Measurements from ENCODE around the gene TNPO1.

TNPO1 gene

DNA sequence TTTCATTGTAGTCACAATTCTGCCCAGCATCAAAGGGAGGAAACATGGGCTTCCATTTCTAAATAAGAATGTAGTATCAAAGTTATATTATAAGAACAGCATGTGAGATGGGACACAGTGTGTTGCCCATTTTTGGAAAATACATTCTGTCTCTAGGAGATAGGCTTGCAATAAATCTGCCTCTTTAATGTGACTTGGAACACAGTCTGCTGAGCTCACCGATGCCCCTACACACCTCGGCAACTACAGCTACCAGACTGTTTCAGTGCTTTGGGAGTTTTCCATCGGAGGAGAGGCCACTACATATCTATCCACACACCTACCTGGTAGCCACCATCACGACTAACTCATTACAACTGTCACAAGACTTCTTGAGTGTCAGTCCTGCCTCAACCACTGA lies 120.4 kb downstream of the TNPO1 start:
- no peak for DNase-seq

DNA sequence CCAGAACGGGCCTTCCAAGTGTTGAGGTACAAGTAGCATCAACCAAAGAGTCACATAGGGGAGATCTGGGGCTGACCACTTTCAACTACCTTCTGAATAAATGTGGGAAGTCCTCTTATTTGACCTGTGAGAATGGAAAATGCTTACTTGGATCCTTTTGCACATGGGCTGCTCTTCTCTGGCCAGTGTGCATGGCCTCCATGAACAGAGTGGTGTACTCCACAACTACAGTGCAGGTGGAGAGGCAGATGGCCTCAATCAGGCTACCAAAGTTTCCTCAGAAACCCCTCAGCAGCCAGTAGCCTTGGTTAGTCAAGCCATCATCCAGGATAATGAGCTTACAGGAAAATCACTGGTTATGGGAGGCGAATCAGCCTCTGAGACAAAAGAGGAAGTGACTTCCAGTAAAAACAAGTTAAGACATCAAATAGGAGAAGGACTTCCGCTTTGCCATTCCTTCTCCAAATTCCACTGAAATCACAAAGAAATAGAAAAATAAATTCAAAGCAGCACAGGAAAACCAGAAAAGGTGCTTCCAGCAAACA lies 121.1 kb downstream of the TNPO1 start:
- DNase-seq = no peak

DNA sequence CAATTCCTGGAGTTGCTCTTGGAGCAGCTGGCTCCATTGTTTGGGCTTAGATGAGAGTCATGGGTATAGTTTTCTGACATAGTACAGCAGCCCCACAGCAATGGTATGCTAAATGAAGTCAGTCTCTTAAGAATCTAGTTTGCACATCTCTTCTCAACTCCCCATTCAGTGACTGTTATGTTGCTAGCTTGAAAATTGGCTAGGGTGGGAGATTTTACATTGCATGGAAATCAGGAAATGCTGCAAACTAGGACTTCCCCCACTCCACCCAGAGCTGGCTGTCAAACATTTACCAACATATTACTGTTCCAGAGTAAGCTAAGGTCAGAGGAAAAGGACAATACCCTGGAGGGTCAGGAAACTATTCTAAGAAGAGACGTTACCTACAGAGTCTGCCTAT lies 121.7 kb downstream of the TNPO1 start:
- DNase-seq = no peak

DNA sequence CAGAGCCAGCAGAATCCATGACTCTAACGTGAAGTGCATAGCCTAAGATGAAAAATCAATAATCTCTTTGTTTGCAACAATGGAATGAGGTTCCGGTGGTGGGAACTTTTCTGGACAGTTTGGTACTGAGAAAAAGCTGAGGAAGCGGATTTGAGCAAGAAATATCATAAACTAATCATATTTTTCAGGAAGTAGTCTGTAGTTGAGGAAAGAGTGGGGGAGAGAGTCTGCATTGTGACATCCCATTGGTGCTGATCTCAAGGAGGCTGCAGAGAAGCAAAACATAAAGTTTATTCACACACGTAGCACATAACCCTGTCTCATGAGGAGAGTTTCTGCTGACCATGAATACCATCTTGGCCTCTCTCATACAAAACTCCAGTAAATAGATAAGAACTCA lies 123.6 kb downstream of the TNPO1 start:
- no peak for DNase-seq

DNA sequence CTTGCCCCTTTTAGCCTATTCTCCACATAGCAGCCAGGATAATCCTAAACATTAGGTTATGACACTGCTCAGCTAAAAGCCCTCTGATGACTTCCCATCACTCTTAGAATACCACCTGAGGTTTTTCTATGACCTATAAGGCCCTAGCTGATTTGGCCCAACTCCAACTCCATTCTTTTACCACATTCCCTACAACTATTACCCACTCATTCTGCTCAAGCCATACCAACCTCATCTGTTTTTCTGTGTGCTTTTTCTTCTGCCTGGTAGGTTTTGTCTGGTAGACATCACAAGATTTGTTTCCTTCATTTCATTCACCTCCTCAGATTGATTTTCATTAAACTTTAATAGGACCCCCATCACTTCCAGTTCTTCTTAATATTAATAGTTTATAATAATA lies 126.8 kb downstream of the TNPO1 start:
- DNase-seq = no peak

DNA sequence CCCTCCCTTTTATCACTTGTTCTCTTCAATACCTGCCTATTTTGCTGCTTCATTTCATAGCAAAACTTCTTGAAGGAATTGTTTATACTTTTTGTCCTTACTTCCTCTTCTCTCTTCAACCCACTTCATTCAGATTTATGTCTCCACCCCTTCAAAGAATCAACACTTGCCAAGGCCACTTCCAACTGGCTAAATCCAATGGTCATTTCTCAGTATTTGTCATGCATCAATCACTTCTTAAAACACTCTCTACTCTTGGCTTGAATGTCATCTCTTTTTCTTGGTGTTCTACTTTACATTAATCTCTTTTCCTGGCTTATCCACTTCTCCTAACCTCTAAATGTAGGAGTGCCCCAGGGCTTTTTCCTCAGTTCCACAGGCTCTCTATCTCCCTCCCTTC lies 131.0 kb downstream of the TNPO1 start:
- DNase-seq = no peak

DNA sequence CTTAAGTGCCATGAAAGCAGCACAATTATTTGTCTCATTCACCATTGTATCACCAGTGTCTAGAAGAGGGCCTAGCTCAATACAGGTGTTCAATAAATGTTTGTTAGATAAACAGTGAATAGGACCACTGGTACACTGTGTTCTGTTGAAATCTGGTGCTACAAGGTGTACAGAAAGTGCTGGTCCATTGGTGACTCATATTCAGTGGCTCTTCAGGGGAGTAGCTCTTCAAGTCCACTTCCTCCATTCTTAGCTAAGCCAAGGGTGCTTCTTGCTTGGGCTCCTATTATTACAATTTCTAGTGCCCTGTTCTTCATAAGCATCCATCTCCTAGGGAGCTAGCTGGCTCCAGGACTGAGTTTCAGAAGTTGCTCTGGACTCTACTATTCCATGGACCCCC lies 133.0 kb downstream of the TNPO1 start:
- DNase-seq = no peak

DNA sequence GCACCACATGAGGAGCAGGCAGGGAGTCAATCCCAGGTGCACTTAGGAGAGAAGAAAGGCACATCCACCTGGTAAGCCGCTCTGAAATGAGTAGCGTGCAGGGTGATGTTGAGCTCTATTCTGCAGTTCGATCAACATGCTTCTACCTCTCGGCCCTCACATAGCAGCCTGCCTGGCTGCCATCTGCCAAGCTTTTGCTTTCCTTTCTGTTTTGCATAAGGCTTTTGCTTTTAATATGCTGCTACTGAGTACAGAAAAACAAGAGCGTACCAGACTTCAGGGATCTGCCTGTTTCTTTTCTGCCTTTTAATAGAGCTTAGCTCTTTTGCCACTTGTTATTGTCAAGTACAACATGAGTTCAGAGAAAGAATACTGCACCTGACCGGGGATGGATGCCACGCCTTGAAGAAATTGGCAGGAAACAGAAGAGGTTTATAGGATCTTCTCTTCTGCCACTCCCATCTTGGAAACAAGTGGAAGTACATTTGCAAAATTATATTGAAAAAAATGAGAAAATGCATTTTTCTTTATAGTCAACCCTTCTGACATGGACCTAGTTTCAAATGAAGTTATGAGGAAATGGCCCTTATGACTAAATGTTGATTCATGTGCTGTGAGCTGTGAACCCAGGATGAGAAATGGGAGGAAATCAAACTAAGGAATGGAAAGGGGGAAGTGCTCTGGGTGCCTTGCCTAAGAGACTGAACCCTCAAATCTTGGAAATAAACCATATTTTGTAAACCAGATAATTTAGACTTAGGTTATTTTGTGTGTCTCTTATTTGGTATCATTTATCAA lies 135.4 kb downstream of the TNPO1 start:
- no peak for DNase-seq

DNA sequence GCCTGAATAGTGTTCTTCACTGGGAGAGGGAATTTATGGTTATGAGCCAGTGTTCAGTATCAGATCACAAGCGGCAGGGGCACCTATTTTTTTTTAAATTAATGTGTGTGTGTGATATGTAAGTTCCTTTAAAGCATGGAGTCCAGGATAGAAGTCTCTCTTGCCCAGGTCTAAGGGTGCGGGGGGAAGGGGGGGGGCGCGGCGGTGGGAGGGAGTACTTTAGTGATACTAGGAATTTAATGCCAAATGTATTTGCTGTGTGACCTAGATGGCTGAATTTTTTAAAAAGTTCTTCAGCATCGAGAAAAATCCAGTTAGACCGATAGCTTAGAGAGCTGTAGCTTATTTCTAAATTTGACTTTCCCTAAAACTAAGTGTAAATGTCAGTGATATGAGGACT lies 137.9 kb downstream of the TNPO1 start:
- no peak for DNase-seq

DNA sequence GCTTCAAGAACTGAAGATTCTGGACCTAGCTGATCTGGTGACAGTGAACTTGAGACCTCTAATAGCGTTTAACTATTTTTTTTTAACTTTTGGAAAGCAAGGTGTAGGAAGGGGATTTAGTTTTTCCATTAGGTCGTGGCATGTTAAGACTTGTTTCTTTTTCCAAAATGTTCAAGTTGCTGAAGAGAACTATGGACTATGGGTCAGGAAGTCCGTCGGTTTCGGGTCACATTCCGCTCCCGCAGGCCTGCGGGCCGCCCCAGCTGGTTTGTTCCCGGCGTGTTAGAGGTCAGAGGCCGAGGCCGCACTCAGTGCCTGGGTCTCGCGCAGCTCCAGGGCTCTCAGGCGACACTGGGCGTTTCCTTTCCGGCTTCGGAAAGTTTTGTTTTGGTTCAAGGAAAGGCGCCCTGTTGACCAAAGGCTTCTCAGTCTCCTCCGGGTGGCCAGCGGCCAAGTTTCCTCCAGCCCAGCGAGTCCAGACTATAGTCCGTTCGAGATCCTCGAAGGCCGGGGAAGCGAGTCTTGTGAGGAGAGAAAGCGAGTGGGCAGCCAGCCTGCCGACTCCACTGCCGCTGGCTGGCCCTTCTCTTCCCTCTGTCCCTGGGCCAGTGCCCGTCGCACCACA lies 138.8 kb downstream of the TNPO1 start:
- DNase-seq = no peak

DNA sequence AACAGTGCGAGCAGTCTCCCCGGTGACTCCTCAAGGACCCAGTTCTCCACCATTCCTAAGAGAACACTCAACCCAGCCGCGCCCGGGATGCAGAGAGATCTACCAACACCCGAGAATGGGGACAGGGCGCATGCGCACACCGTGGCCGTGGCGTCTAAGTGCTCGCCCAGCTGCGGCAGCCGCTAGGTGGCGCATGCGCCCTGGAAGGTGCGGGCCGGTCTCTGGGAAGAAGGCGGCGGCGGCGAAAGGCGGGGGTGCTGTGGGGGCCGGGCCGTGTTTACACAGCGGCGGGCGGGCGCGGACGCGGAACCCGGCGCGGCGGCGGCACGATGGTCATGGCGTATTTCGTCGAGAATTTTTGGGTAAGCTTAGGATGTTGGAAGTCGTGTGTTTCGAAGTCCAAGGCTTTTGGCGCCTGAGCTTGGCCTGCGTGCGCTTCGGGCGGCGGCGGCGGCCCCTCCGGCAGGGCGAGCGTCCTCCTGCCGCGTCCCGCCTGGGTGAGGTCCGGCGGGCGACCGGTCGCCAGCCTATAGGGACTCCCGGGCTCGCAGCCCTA lies 139.4 kb downstream of the TNPO1 start, which contains the start of gene FCHO2:
FCHO2 (plus strand) TSS at position 274 of the 556 bp plus-strand sequence; CDS start at position 330, 56 bp downstream.
- peak; percentile 96 for DNase-seq

DNA sequence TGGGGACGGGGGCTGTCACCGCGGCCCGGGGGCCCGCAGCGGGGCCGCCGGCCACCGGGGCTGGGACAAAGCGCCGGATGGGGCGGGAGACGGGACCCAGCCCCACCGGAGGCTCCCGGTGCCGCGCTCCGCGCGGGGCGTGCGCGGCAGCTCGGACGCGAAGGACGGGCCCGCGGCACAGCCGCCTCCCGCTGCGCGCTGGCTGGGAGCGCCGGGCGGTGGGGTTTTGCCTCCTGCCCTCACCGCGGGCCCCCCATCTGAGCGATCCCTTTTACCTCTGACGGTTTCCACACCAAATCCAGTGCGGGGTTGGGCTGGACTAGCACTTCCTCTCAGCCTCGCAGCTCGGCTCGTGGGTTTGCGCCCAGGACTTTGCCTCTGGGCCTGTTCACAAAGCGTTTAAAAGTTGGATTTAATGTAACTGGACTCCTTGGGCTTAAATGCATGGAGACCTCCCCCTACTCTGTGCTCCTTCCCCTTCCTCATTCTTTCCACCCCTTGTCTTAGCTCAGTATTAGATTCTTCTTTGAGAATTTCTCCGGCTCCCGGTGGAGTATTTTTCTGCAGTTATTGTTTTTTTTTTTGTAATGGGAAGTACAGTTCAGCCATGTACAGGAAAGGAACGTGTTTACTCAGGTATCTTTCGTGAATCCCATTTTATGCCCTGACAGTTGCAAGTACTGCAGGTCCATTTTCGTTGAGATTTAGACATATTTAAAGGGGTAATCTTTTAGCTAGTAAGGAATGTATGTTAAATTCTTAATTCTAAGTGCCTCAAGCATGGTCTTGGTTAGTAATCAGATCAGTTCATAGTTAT lies 140.1 kb downstream of the TNPO1 start:
- no peak for DNase-seq

DNA sequence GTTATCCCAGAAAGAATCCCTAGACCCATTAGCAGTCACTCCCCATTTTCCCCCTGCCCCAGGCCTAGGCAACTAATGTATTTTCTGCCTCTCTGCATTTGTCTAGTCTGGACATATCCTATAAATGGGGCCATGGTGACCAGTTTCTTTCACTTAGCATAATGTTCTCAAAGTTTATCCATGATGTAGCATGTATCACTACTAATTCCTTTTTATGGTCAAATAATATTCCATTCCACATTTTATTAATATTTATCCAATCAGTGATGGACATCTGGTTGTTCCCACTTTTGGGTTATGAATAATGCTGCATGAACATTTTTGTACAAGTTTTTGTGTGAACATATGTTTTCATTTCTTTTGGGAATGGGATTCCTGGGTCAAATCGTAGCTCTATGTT lies 140.9 kb downstream of the TNPO1 start:
- no peak for DNase-seq

DNA sequence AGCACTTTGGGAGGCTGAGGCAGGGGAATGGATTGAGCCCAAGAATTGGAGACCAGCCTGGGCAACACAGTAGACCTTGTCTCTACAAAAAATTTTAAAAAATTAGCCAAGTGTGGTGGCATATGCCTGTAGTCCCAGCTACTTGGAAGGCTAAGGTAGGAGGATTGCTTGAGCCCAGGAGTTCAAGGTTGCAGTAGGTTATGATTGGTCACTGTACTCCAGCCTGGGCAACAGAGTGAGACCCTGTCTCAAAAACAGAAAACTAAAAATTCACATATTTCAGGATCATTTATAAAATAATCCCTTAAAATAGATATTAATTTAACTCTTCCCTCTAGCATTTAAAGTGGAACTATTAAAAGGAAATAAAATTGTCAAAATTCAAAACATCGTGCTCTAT lies 142.8 kb downstream of the TNPO1 start:
- no peak for DNase-seq

Measured in activated T-cell treated with anti-CD3 and anti-CD28 coated beads, Interleukin-2, amount 50 U/mL, for 1 hour (primary cell).